A549 (cell line): ENCODE results near the gene TRMT44. TPM values are rescaled to one million over a fixed set of nuclear protein-coding genes. Genes with fewer than 3 reads are reported as not detected.

ENCODE experiments used
- ATAC-seq, 2 experiments: fragments of 200-7000 bp in 1 of 2; fragments of >200 bp in 1 of 2; cut with Nextera tagmentation in 1 of 2; cut with Tn5 transposase in 1 of 2; 3 replicates each; pipeline versions ENCODE4 v1.8.0 to v1.9.1; 2018 to 2020; ENCODE audit warnings: mild to moderate bottlenecking in 1 of 2, moderate library complexity in 1 of 2
- CTCF ChIA-PET: fragments of 300-600 bp; sonication (Branson Sonifier 250); formaldehyde crosslinking; extraction: SDS; loops from one replicate; lab custom pipeline; 2021; ENCODE audit warnings: antibody characterized with exemption, inconsistent platforms; lab: Yijun Ruan, JAX
- POLR2A ChIA-PET: fragments of 350-600 bp; formaldehyde crosslinking; extraction: SDS; loops from one replicate; lab custom pipeline; 2021; ENCODE audit warnings: antibody characterized with exemption, inconsistent platforms; lab: Yijun Ruan, JAX
- DNase-seq, 2 experiments: peaks; one replicate each; pipeline versions ENCODE4 v3.0.0 to v3.0.0-alpha.2; 2011 to 2016; ENCODE audit warnings: low read depth in 1 of 2, low spot score in 1 of 2
- FAIRE-seq: peaks from 2 replicates; lab custom pipeline; 2011; peaks lifted over from hg19 to GRCh38; lab: Jason Lieb, UNC
- H3K27ac ChIP-seq, 2 experiments: fragments of >200 bp; sonication (Bioruptor Twin); formaldehyde crosslinking; 3 replicates each; pipeline ENCODE4 v1.5.1; 2016 to 2017
- H3K4me1 ChIP-seq: fragments of >200 bp; sonication (Bioruptor Twin); formaldehyde crosslinking; 3 replicates; pipeline ENCODE4 v1.6.1; 2016
- H3K4me2 ChIP-seq: fragments of >200 bp; sonication (Bioruptor Twin); formaldehyde crosslinking; 3 replicates; pipeline ENCODE4 v1.6.1; 2016
- H3K4me3 ChIP-seq: fragments of >200 bp; sonication (Bioruptor Twin); formaldehyde crosslinking; 3 replicates; pipeline ENCODE4 v1.5.1; 2016
- H3K9me3 ChIP-seq: fragments of >200 bp; sonication (Bioruptor Twin); formaldehyde crosslinking; 3 replicates; pipeline ENCODE4 v1.6.1; 2016
- BHLHE40 ChIP-seq: IDR thresholded peaks from 2 replicates; pipeline ENCODE4 v1.6.1; 2012; ENCODE audit warnings: low read depth, low read length, inconsistent platforms
- CBX8 ChIP-seq: fragments of 200-600 bp; sonication (generic); IDR thresholded peaks from 2 replicates; pipeline ENCODE4 v1.6.1; 2016
- EHF ChIP-seq: fragments of 250-450 bp; sonication (Bioruptor Pico); IDR thresholded peaks from 2 replicates; pipeline ENCODE4 v1.5.0; 2020; ENCODE audit warnings: mild to moderate bottlenecking
- FOSB ChIP-seq: fragments of 250-450 bp; sonication (Bioruptor Pico); IDR thresholded peaks from 2 replicates; pipeline ENCODE4 v1.5.0; 2020; ENCODE audit warnings: mild to moderate bottlenecking, moderate library complexity
- GATA3 ChIP-seq: IDR thresholded peaks from 2 replicates; pipeline ENCODE4 v1.6.1; 2012; ENCODE audit warnings: borderline replicate concordance
- HMGXB4 ChIP-seq: fragments of 250-450 bp; sonication (Bioruptor Pico); IDR thresholded peaks from 2 replicates; pipeline ENCODE4 v1.5.0; 2021; ENCODE audit warnings: mild to moderate bottlenecking, moderate library complexity, borderline replicate concordance
- HOXB13 ChIP-seq: fragments of 250-450 bp; sonication (Bioruptor Pico); IDR thresholded peaks from 2 replicates; pipeline ENCODE4 v1.5.0; 2020; ENCODE audit warnings: low read depth, mild to moderate bottlenecking, moderate library complexity
- JUN ChIP-seq, 2 experiments: fragments of >200 bp; sonication (Bioruptor Twin); formaldehyde crosslinking; IDR thresholded peaks; 2 replicates in 1 of 2; 3 replicates in 1 of 2; pipeline ENCODE4 v1.6.1; 2016 to 2017
- JUNB ChIP-seq: fragments of >200 bp; sonication (Bioruptor Twin); formaldehyde crosslinking; IDR thresholded peaks from 2 replicates; pipeline ENCODE4 v1.6.1; 2016
- KDM5A ChIP-seq: fragments of 200-600 bp; sonication (generic); IDR thresholded peaks from 2 replicates; pipeline ENCODE4 v1.6.1; 2016; ENCODE audit warnings: antibody characterized with exemption, mild to moderate bottlenecking
- MAFK ChIP-seq: fragments of 450-650 bp; IDR thresholded peaks from 2 replicates; pipeline ENCODE4 v1.6.1; 2014; ENCODE audit not compliant: partially characterized antibody
- MAZ ChIP-seq: fragments of 150-350 bp; IDR thresholded peaks from 2 replicates; pipeline ENCODE4 v1.6.1; 2014; ENCODE audit warnings: antibody characterized with exemption, low read depth, low read length, borderline replicate concordance
- NFE2L2 ChIP-seq: fragments of 150-350 bp; conservative IDR thresholded peaks from 2 replicates; pipeline ENCODE4 v1.6.1; 2014; ENCODE audit warnings: low read length
- PBX3 ChIP-seq: IDR thresholded peaks from 2 replicates; pipeline ENCODE4 v1.6.1; 2012
- POLR2A ChIP-seq: IDR thresholded peaks from 2 replicates; pipeline ENCODE4 v1.6.1; 2012; ENCODE audit warnings: mild to moderate bottlenecking, low read length
- RCOR1 ChIP-seq: fragments of 150-350 bp; IDR thresholded peaks from 2 replicates; pipeline ENCODE4 v1.6.1; 2014; ENCODE audit warnings: antibody characterized with exemption, low read length, low read depth
- TP53 ChIP-seq: fragments of 250-450 bp; sonication (Bioruptor Pico); IDR thresholded peaks from 2 replicates; pipeline ENCODE4 v1.5.0; 2021; ENCODE audit warnings: mild to moderate bottlenecking, moderate library complexity
- USF2 ChIP-seq: fragments of 450-650 bp; IDR thresholded peaks from 2 replicates; pipeline ENCODE4 v1.6.1; 2014; ENCODE audit warnings: antibody characterized with exemption
- ZFP36 ChIP-seq: fragments of 450-650 bp; IDR thresholded peaks from 2 replicates; pipeline ENCODE4 v1.6.1; 2014; ENCODE audit warnings: borderline replicate concordance; ENCODE audit not compliant: partially characterized antibody
- WGBS: methylation state at CpG from one replicate; pipeline ENCODE4 v1.1.6; 2017; ENCODE audit errors: missing lambda C conversion rate; 5-methylcytosine and 5-hydroxymethylcytosine counted together
- polyA plus RNA-seq, 4 experiments: library from polyadenylated mRNA; depleted of rRNA in 3 of 4; stranded (reverse); fragments of >200 nt; fragmentation: RNase III in 1 of 4; extraction: RNeasy Plus Mini Kit Qiagen cat#74134 plus additional on column Dnase treatment in 1 of 4; gene quantifications; 2 replicates in 3 of 4; 3 replicates in 1 of 4; pipeline ENCODE4 v1.2.3, GENCODE V29; 2011 to 2017
- TF ChIP-seq, protein P1 (sequence below): fragments of 250-450 bp; sonication (Bioruptor Pico); IDR thresholded peaks from 2 replicates; pipeline ENCODE4 v1.5.0; 2020; ENCODE audit warnings: low read depth, mild to moderate bottlenecking, moderate library complexity

TRMT44 gene
- polyA plus RNA-seq, 2 of the 4 experiments (the other 2 are of a cell fraction): 5.0 to 7.0 TPM

DNA sequence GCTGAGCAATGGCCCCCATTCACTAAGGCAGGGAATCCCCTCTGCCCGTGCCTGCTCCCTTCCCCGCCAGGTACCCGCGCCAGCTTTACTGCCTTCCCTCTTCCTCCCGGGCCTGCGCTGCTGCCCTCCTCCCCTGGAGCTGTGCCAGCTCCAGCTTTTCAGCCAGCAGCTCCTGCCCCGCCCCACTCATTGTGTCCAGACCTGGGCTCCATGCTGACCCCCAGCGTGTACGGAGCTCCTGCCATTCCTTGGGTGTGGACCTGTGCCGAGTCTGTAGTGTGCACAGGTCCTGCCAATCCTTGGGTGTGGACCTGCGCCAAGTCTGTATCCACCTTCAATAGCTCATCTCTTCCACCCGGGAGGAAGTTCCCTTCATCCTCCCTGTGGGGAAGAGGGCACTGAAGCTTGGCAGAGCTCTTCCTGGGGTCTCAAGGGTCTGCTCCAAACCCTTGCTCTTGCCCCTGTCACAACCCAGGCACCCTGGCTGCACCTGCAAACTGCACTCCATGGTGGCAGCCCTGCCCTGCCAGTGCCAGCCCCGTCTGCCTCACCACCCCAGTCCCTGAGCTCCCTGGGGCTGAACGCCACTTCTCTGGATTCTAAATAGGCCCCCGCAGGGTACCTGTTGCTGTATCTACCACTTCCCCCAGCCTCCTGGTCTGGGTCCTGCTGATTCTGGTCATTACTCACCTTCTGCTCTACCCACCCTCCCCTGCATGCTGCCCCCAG, 63.9 kb downstream of the TRMT44 start:
- H3K4me1 ChIP-seq: no peaks in the 10 kb centered on the region
- H3K27ac ChIP-seq: no peak overlapping the region
- no peaks in the 10 kb centered on the region for H3K9me3 ChIP-seq
- ChIA-PET CTCF (interaction anchor here (0.8 to 1.4 kb wide), 2 partner anchors 13 to 91 kb away, joined by 3 to 5 read pairs; no protein-coding TSS in a partner anchor), POLR2A (no interaction called here)
- no peak for DNase-seq
- TF ChIP-seq FOSB (CRISPR knock-in tag) (no peak), HOXB13 (CRISPR knock-in tag) (no peak), RCOR1 (no peak), HMGXB4 (no peak), JUNB (no peak), MAZ (no peak), KDM5A (no peak), TP53 (CRISPR knock-in tag) (no peak), POLR2A (no peak), CBX8 (no peak), MAFK (no peak), PBX3 (no peak)
- TF ChIP-seq, protein P1, sequence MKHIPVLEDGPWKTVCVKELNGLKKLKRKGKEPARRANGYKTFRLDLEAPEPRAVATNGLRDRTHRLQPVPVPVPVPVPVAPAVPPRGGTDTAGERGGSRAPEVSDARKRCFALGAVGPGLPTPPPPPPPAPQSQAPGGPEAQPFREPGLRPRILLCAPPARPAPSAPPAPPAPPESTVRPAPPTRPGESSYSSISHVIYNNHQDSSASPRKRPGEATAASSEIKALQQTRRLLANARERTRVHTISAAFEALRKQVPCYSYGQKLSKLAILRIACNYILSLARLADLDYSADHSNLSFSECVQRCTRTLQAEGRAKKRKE (CRISPR knock-in tag): no peak
- ATAC-seq: no peak
- FAIRE-seq: no peak
- H3K4me2 ChIP-seq: no peak overlapping the region
- no peak overlapping the region for H3K4me3 ChIP-seq
- 46% methylated on average over 11 of the region's 15 CpGs for WGBS

DNA sequence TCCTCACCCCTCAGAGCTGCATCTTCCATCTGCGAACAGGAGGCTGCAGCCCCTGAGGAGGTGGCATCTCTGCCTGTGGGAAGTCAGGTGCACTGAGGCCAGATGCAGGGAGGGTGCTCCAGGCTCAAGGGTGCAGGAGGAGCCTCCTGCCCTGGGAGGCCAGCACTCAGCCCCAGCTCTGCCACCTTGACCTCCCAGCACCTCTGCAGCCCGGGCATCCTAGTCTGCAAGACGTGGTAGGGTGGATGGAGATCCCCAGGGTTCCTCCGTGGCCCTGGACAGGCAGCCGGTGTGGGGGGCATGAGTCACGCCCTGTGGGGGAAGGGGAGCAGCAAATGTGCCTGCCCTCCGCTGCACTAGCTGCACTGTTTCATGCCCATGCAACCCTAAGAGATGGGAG, 64.7 kb downstream of the TRMT44 start:
- Histone ChIP-seq H3K9me3 (no peaks in the 10 kb centered on the region), H3K4me1 (no peaks in the 10 kb centered on the region)
- POLR2A ChIA-PET: no interaction called here
- TF ChIP-seq MAFK (no peak), USF2 (no peak), BHLHE40 (no peak), JUNB (no peak), EHF (CRISPR knock-in tag) (no peak), GATA3 (no peak), HOXB13 (CRISPR knock-in tag) (no peak), POLR2A (no peak), JUN (IDR thresholded peaks at IDR 0.05) (no peak), NFE2L2 (no peak)
- TF ChIP-seq, all 56 proteins: peak for 0
- Histone ChIP-seq H3K27ac (no peak overlapping the region), H3K4me2 (no peak overlapping the region), H3K4me3 (no peak overlapping the region)
- DNase-seq: no peak
- CTCF ChIA-PET: interaction anchor here (0.8 to 1.4 kb wide), 2 partner anchors 12 to 90 kb away, joined by 3 to 5 read pairs; no protein-coding TSS in a partner anchor
- WGBS: 33% methylated on average over 3 of the region's 7 CpGs
- ATAC-seq: no peak
- FAIRE-seq: no peak

DNA sequence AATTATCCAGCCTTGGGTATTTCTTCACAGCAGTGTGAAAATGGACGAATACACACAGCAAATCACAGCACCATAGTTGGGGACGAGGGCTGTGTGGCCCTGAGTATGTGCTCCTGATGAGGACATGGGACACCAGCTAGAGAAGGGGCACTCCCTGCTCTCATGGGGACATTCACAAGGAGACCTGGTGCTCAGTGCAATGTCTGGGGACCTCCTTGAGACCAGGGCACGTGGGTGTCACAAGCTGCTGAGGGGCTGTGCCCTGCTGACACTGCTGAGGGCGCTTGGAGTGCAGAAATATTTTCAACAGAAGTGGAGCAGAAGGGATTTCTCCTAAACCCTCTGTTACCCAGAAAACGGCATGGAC, 65.4 kb downstream of the TRMT44 start:
- DNase-seq (no peak), ATAC-seq (no peak), FAIRE-seq (no peak)
- no peak overlapping the region for H3K27ac ChIP-seq
- no peak overlapping the region for H3K4me2 ChIP-seq
- no peak overlapping the region for H3K4me3 ChIP-seq
- no peaks in the 10 kb centered on the region for H3K9me3 ChIP-seq
- TF ChIP-seq ZFP36: no peak
- ChIA-PET CTCF (no interaction called here), POLR2A (no interaction called here)
- H3K4me1 ChIP-seq: no peaks in the 10 kb centered on the region
- WGBS: 58% methylated on average over 4 of the region's 5 CpGs
